HepG2 (cell line): ENCODE results near the gene QKI. TPM values are rescaled to one million over a fixed set of nuclear protein-coding genes. Genes with fewer than 3 reads are reported as not detected.

ENCODE experiments used
- ATAC-seq: fragments of 200-7000 bp; cut with Tn5 transposase; 3 replicates; pipeline ENCODE4 v1.9.1; 2020; ENCODE audit warnings: mild to moderate bottlenecking, moderate library complexity
- BruUV-seq: library from RNA; stranded (reverse); fragments of 400-500 nt; replicated peaks from 2 replicates; lab custom pipeline; 2021; lab: Mats Ljungman, UMichigan
- CTCF ChIA-PET: fragments of 300-600 bp; formaldehyde crosslinking; extraction: SDS; loops from one replicate; lab custom pipeline; 2021; ENCODE audit warnings: low total read pairs, inconsistent platforms, low intra/inter-chr PET ratio; lab: Yijun Ruan, JAX
- POLR2A ChIA-PET: fragments of 350-600 bp; sonication (Branson Sonifier 250); formaldehyde crosslinking; loops from one replicate; lab custom pipeline; 2020; ENCODE audit warnings: antibody characterized with exemption, inconsistent platforms; lab: Yijun Ruan, JAX
- DNase-seq: peaks from one replicate; pipeline ENCODE4 v3.0.0-alpha.2; 2015; ENCODE audit warnings: low spot score
- FAIRE-seq: peaks from 3 replicates; lab custom pipeline; 2011; peaks lifted over from hg19 to GRCh38; lab: Jason Lieb, UNC
- H2AFZ ChIP-seq: one replicate; pipeline ENCODE4 v1.6.1; 2011; ENCODE audit warnings: low read length, inconsistent platforms
- H3K27ac ChIP-seq: fragments of 300-600 bp; 3 replicates; pipeline ENCODE4 v1.8.0; 2011; ENCODE audit warnings: mixed run types, mild to moderate bottlenecking, mixed read lengths, low read length, inconsistent platforms; ENCODE audit not compliant: insufficient read depth; ENCODE audit errors: extremely low read length
- H3K27me3 ChIP-seq, 2 experiments: fragments of 200-600 bp in 1 of 2; 2 replicates in 1 of 2; 3 replicates in 1 of 2; pipeline versions ENCODE4 v1.6.0 to v1.8.0; 2011; ENCODE audit warnings: low read length in 2 of 2, mild to moderate bottlenecking in 2 of 2, moderate library complexity in 2 of 2, inconsistent platforms in 1 of 2; ENCODE audit not compliant: insufficient read depth in 2 of 2, control insufficient read depth in 1 of 2
- H3K36me3 ChIP-seq, 2 experiments: fragments of 200-600 bp in 1 of 2; replicated peaks in 1 of 2; 2 replicates in 1 of 2; 3 replicates in 1 of 2; pipeline versions ENCODE4 v1.5.1 to v1.8.0; 2011; ENCODE audit warnings: low read length in 2 of 2, inconsistent platforms in 1 of 2; ENCODE audit not compliant: insufficient read depth in 2 of 2, control insufficient read depth in 1 of 2
- H3K4me1 ChIP-seq: 2 replicates; pipeline ENCODE4 v1.5.1; 2012; ENCODE audit warnings: low read length, inconsistent platforms; ENCODE audit not compliant: insufficient read depth
- H3K4me2 ChIP-seq: 2 replicates; pipeline ENCODE4 v1.6.0; 2011; ENCODE audit warnings: low read depth, low read length, inconsistent platforms
- H3K4me3 ChIP-seq, 3 experiments: fragments of 200-600 bp in 1 of 3; sonication (generic), shearing (Covaris generic) in 1 of 3; replicated peaks in 1 of 3; 2 replicates each; pipeline ENCODE4 v1.5.1; 2011 to 2016; ENCODE audit warnings: low read length in 3 of 3, inconsistent platforms in 2 of 3, low read depth in 2 of 3, mild to moderate bottlenecking in 2 of 3, control low read depth in 1 of 3, mixed read lengths in 1 of 3; ENCODE audit not compliant: insufficient read depth in 1 of 3
- H3K79me2 ChIP-seq: one replicate; pipeline ENCODE4 v1.6.1; 2011; ENCODE audit warnings: low read length, inconsistent platforms; ENCODE audit not compliant: insufficient read depth
- H3K9ac ChIP-seq: 2 replicates; pipeline ENCODE4 v1.6.0; 2011; ENCODE audit warnings: mild to moderate bottlenecking, low read depth, low read length, inconsistent platforms; ENCODE audit not compliant: insufficient read depth
- H3K9me3 ChIP-seq: 2 replicates; pipeline ENCODE4 v1.5.1; 2012; ENCODE audit warnings: mild to moderate bottlenecking, low read length
- H4K20me1 ChIP-seq: 2 replicates; pipeline ENCODE4 v1.6.0; 2011; ENCODE audit warnings: inconsistent platforms, mild to moderate bottlenecking, low read length, moderate library complexity; ENCODE audit not compliant: insufficient read depth
- AGO2 ChIP-seq: fragments of 200-400 bp; formaldehyde crosslinking; optimal IDR thresholded peaks from 2 replicates; pipeline ENCODE3; 2017; ENCODE audit warnings: mild to moderate bottlenecking, low read depth, low read length, moderate library complexity
- FOSL1 ChIP-seq: sonication (generic); formaldehyde crosslinking; IDR thresholded peaks from 2 replicates; pipeline ENCODE4 v1.9.0; 2021; ENCODE audit warnings: missing genetic modification reagents, borderline replicate concordance
- FOXA1 ChIP-seq, 2 experiments: fragments of 450-650 bp in 1 of 2; sonication (generic) in 1 of 2; formaldehyde crosslinking in 1 of 2; IDR thresholded peaks; 2 replicates each; pipeline versions ENCODE4 v1.4.0 to v1.6.1; 2016 to 2020; ENCODE audit warnings: missing genetic modification reagents in 1 of 2
- KLF15 ChIP-seq: sonication (generic); formaldehyde crosslinking; IDR thresholded peaks from 2 replicates; pipeline ENCODE4 v1.8.1; 2023; ENCODE audit warnings: borderline replicate concordance, mild to moderate bottlenecking, inconsistent platforms, missing genetic modification reagents, mixed read lengths
- PAF1 ChIP-seq: IDR thresholded peaks from 2 replicates; pipeline ENCODE4 v1.6.1; 2016; ENCODE audit warnings: missing genetic modification reagents, missing compliant biosample characterization
- POLR2G ChIP-seq: fragments of 200-400 bp; formaldehyde crosslinking; IDR thresholded peaks from 2 replicates; pipeline ENCODE4 v1.6.1; 2018; ENCODE audit warnings: mild to moderate bottlenecking, low read depth, low read length, moderate library complexity
- RBM22 ChIP-seq: fragments of 200-400 bp; formaldehyde crosslinking; optimal IDR thresholded peaks from 2 replicates; pipeline ENCODE3; 2017; ENCODE audit warnings: mild to moderate bottlenecking, low read length, moderate library complexity
- STAG1 ChIP-seq: sonication (generic); formaldehyde crosslinking; IDR thresholded peaks from 2 replicates; pipeline ENCODE4 v1.4.0; 2020; ENCODE audit warnings: missing genetic modification reagents
- ZNF564 ChIP-seq: sonication (generic); formaldehyde crosslinking; IDR thresholded peaks from 2 replicates; pipeline ENCODE4 v1.8.1; 2023; ENCODE audit warnings: mild to moderate bottlenecking, missing genetic modification reagents
- ZNF607 ChIP-seq: sonication (generic); formaldehyde crosslinking; IDR thresholded peaks from 2 replicates; pipeline ENCODE4 v1.5.1; 2020; ENCODE audit warnings: missing genetic modification reagents, mild to moderate bottlenecking, borderline replicate concordance
- WGBS: methylation state at CpG from one replicate; pipeline ENCODE4 v1.1.6; 2017; ENCODE audit warnings: low lambda C conversion rate; 5-methylcytosine and 5-hydroxymethylcytosine counted together
- in situ Hi-C: cut with HindIII; loops from 2 replicates; pipeline ENCODE4 v1.10.0; 2017; ENCODE audit warnings: low pct_unique_long_range_greater_than_20kb; ENCODE audit not compliant: extremely low pct_ligation_motif_present
- intact Hi-C: fragments of 100-400 bp; cut with micrococcal nuclease; formaldehyde crosslinking; loops from one replicate; pipeline ENCODE4 v1.10.0; 2022; ENCODE audit not compliant: unreplicated experiment
- polyA plus RNA-seq, 8 experiments: library from polyadenylated mRNA; depleted of rRNA in 3 of 8; stranded (reverse) in 7 of 8; unstranded in 1 of 8; fragments of >200 nt; fragmentation: Illumina TruSeq in 4 of 8; extraction: Trizol in 4 of 8; gene quantifications; 2 replicates each; pipeline versions ENCODE4 v1.2.1 to v1.2.3, GENCODE V29; 2011 to 2016; ENCODE audit warnings: low read depth in 4 of 8, missing spikeins in 1 of 8, mixed read lengths in 1 of 8; ENCODE audit not compliant: insufficient read depth in 1 of 8
- total RNA-seq, 5 experiments: library from RNA; depleted of rRNA; stranded (reverse); fragments of >200 nt; fragmentation: Illumina TruSeq; extraction: Trizol; gene quantifications; 2 replicates each; pipeline ENCODE4 v1.2.3, GENCODE V29; 2016; ENCODE audit warnings: low read depth in 1 of 5

The QKI gene
- total and polyA plus RNA-seq, 2 of the 13 experiments (the other 11 are each of a cell fraction or from before 2014, with no cell fraction given) = 136 to 137 TPM

DNA sequence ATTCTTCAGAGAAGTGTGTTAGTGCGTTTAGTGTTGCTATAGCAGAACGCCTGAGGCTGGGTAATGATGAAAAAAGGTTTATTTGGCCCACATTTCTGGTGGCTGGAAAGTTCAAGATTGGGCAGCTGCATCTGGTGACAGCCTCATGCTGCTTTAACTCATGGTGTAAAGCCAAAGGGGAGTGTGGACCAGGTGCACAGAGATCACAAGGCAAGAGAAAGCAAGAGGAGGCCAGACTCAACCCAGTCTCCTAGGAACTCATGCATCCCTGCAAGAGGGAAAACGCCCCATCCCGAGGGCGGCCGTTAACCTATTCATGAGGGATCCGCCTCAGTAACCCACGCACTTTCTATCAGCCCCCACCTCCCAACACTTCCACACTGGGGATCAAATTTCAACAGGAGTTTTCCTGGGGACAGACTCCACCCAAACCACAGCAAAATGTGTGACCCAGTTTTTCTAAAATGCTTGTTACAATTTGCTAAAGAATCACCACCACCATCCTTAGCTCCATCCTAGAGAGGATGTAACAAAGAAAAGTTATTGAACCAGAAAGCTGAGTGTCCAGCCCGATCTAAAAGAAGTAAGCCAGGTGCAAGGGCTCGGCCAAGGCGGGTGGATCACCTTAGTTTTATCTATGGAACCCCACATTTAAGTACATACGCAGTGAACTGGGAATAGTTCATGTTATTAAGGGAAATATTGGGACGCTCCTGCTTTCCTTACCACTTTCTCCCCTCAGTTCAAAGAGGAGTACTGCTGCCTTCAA, 164.8 kb downstream of the QKI start:
- Histone ChIP-seq H3K27ac (no peak overlapping the region), H2AFZ (no peak overlapping the region), H3K36me3 (no peaks in the 10 kb centered on the region; a peak in 1 of 5 replicates), H3K4me3 (no peak overlapping the region), H3K9me3 (no peaks in the 10 kb centered on the region), H3K27me3 (no peaks in the 10 kb centered on the region), H3K9ac (no peak overlapping the region), H3K4me1 (peaks cover 6% of the 10 kb centered on the region), H3K4me2 (no peak overlapping the region), H3K79me2 (no peaks in the 10 kb centered on the region), H4K20me1 (no peaks in the 10 kb centered on the region)
- intact Hi-C loops = no loop called here
- POLR2A ChIA-PET = no interaction called here
- WGBS = 82% methylated on average over 13 of the region's 13 CpGs
- no peak for DNase-seq
- FAIRE-seq = no peak
- BruUV-seq = no TSS peak
- CTCF ChIA-PET = no interaction called here
- in situ Hi-C loops = no loop called here
- TF ChIP-seq ZNF607 (CRISPR knock-in tag) (no peak), POLR2G (peak; percentile 32; the same call in 1 of the 2 replicates), RBM22 (peak; percentile 86), AGO2 (peak; percentile 47), PAF1 (CRISPR knock-in tag) (peak; percentile 76; the same call in 1 of the 2 replicates), ZNF564 (0 out of 2 replicates have a peak, but pooled peaks have one; percentile 53), FOSL1 (no peak)
- peak; percentile 36 for ATAC-seq

DNA sequence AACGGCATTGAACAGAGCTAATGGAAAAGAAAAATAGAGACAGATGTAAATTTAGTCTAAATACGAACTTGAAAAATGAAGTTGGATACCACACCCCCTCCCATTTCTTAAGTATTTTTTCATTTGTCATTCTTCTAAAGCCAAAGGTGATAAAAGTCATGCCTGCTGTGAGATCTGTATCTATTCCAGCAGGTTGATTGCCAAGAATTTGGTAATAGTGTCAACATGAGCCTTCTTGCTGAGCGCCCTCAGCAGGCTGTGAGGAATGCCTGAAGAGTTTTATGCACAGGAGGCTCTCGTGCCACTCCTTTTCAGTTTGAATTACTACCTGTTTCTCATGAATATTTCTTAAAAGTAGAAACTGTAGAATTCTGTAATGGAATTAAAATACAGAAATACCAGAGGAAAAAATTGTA, 165.4 kb downstream of the QKI start:
- Histone ChIP-seq H2AFZ (no peak overlapping the region), H3K4me2 (no peak overlapping the region), H3K27ac (no peak overlapping the region), H3K9me3 (no peaks in the 10 kb centered on the region), H3K4me3 (no peak overlapping the region), H3K4me1 (peaks cover 6% of the 10 kb centered on the region), H3K27me3 (no peaks in the 10 kb centered on the region), H3K36me3 (no peaks in the 10 kb centered on the region; a peak in 1 of 5 replicates), H3K79me2 (no peaks in the 10 kb centered on the region), H3K9ac (no peak overlapping the region), H4K20me1 (no peaks in the 10 kb centered on the region)
- in situ Hi-C loops (no loop called here), intact Hi-C loops (loop anchor here (5.0 kb wide), 1 partner anchor 377 kb away; no protein-coding TSS in a partner anchor)
- WGBS = 79% methylated on average over 4 of the region's 4 CpGs
- POLR2A ChIA-PET = no interaction called here
- no TSS peak for BruUV-seq
- FAIRE-seq (no peak), DNase-seq (no peak), ATAC-seq (peak; percentile 19; the same call in 2 of the 3 replicates)
- TF ChIP-seq FOXA1 (IDR thresholded peaks at IDR 0.05) (no peak), FOXA1 (CRISPR knock-in tag; IDR thresholded peaks at IDR 0.05) (peak; percentile 26; the same call in 1 of the 2 replicates), KLF15 (CRISPR knock-in tag) (no peak), STAG1 (CRISPR knock-in tag) (0 out of 2 replicates have a peak, but pooled peaks have one; percentile 8)
- CTCF ChIA-PET = no interaction called here
